GM18870 (cell line): ENCODE data around the gene APLP2.

Experiments used
- ATAC-seq: cut with Tn5 transposase; IDR thresholded peaks from one replicate; pipeline ENCODE4 v1.9.1; 2021; ENCODE audit warnings: moderate library complexity; ENCODE audit not compliant: unreplicated experiment

Gene APLP2

DNA sequence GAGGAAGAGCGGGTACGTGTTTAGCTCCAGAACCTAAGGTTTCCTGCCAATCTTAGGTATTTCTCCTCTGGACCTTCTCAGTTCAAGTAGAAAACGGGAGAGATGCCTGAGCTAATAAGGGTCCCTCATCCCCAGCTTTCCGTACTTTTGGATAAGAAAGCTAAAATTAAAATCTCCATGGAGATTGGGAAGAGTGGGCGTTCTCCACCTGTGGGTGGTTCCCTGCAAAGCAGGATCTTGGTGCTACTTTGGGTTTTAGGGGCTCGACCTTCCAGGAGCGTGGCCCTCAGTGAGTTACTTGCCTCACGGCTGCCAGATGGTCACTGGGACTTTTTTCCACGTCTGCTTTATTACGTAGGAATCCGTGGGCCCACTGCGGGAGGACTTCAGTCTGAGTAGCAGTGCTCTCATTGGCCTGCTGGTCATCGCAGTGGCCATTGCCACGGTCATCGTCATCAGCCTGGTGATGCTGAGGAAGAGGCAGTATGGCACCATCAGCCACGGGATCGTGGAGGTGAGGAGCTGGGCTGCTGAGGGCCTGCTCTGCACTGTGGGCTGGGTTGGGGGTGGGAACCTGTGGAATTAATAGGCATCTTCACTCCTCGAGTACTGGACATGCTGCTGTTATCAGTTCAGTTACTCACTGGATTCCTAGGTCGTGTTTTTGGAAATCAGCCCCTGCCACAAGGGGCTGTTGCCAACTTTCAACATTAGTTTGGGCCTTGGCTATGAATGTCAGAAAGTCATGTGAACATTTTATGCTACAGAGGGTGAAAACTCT lies 72.1 kb downstream of the APLP2 start:
- ATAC-seq, result no peak

DNA sequence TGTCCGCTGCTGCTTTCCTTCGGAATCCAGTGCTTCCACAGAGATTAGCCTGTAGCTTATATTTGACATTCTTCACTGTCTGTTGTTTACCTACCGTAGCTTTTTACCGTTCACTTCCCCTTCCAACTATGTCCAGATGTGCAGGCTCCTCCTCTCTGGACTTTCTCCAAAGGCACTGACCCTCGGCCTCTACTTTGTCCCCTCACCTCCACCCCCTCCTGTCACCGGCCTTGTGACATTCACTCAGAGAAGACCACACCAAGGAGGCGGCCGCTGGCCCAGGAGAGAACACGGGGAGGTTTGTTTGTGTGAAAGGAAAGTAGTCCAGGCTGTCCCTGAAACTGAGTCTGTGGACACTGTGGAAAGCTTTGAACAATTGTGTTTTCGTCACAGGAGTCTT lies 74.4 kb downstream of the APLP2 start:
- ATAC-seq, result no peak

DNA sequence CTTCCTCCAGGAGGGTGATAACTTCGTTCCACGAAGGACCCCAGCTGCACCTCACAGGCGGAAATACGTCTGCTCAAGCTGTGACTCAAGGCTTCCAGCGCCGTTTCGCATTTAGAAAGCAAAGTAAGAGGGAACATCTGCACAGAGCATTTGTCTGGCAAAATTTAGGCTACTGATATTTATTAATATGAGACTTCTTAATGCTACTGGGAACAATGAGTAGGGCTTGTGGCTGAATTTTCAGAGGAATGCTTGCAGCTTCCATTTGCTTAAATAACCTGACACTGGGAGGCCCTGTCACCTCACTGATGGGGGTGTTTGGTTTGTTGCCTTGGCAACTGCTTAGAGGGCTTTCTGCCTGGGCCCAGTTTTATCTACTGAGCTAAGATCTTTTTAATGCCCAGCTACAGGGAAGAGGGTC lies 75.2 kb downstream of the APLP2 start:
- no peak for ATAC-seq

DNA sequence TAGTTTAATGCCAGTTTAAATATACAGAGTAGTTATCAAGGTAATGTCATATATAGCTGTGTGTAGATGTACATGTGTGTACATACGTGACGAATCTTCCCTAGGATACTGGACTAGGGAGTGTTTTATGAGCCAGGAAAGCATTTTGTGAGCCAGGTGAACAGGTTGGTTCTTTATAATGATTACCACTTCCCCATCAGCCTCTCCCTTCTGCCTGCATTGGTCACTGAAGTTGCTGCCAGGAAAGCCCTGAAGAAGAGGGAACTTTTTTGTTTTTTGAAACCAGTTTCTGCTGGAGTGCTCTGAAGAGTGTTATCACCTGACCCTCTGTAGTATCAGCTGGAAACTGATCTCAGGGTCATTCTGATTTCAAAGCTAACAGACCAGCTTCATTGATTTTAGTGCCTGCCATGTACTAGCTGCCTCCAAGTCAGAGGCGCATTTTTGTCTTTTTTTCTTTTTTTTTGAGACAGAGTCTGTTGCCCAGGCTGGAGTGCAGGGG lies 75.7 kb downstream of the APLP2 start:
- ATAC-seq, result no peak

DNA sequence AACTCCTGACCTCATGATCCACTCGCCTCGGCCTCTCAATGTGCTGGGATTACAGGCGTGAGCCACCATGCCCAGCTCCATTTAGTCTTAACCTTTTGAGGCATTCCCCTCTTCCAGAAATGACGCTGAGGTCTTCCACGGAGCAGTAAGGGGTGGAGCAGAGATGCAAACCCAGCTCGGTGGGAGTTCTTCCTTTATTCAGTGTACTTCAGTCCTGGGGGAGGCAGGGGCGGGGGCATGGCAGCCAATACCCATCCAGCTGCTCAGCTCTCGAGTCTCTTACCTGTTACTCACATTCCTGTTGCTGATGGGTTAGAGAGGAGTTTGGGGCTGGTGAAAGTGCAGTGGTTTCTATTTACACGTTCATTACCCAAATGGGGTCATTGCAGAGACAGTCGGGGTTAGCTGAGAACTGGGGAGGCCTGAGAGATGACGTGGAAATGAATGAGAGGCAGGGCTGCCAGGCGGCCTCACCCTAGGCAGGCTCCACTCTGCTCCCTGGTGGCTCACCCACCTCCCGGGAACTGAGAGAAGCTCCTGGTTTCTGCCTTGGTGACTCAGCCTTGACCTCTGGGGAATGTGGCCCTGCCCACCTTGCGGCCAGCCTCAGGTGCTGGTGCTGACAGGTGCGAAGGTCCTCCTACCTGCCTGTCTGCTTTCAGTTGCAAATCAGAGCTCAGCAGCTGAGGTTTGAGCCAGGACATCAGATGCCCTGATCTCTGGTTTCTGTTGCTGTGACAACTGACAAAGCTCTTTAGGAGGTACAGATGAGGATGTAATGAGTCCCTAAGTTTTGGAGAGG lies 76.5 kb downstream of the APLP2 start:
- ATAC-seq, result no peak

DNA sequence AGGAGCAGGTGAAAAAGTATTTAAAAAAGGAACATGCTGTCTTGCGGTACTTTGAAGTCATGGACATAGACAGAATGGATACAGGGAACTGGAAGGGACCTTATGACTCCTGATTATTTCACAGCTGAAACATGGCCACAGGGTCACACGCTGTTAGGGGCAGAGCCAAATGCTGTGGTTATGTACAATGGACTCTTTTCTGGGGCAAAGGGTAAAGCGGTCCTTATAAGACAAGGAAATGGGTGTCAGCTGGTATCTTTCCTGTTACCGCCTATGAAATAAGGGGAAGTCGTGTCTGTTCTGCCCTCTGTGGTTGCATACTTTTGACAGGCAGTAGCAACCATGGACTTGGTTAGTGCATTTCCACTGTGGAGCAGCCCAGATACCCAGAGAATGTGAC lies 77.1 kb downstream of the APLP2 start:
- no peak for ATAC-seq

DNA sequence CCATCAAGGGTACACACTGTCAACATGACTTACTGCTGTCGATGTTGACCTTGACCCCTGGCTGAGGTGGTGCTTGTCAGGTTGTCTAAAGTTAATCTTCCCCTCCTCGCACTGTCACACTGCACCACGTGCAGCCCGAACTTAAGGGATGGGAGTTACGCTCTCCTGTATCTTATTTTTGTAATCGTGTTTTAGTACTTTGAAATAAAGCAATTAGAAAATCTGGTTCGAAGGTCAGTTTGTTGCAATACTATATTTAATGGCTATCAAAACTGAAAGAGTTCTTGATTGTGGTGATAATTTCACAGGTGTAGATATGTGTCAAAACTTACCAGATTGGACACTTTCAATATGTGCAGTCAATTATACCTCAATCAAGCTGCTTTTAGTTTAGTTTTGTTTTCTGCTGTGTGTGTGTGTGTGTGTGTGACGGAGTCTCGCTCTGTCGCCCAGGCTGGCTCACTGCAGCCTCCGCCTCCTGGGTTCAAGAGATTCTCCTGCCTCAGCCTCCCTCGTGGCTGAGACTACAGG lies 79.2 kb downstream of the APLP2 start:
- no peak for ATAC-seq

DNA sequence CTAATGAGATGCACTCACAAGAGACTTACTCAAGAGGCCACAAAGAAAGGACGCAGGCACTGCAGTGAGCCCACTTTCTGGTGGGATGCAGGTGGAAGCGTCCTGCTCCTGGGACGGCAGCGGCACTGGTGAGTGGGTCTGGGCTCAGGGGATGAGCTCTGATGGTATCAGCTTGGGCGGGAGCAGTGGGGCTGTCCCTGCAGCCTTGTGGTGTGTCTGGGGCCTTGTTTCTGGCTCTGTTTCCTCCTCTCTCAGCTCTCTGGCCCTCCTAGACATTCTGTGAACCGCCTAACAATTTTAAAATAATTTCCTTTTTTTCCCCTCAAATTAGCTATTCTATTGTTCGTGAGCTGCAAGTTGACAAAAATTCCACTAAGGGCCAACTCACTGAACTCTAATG lies 81.1 kb downstream of the APLP2 start:
- ATAC-seq, result no peak

DNA sequence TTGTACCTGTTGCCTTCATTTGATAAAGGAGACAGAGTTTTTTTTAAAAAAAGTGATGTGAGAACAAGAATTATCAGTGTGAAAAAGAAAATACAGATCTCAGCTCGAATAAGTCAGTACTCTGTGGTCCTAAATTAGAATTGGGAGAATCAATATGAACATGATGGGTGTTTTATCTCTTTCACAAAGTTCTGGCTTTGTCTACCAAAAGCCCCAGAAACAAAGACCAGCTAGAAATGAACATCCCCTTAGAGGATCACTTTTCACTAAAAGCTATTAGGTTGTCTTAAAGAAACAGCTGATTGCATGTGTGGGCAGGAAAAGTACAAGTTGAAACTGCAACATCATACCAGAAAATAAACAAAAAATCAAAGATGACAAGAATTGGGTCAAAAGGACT lies 81.5 kb downstream of the APLP2 start:
- ATAC-seq, result no peak

DNA sequence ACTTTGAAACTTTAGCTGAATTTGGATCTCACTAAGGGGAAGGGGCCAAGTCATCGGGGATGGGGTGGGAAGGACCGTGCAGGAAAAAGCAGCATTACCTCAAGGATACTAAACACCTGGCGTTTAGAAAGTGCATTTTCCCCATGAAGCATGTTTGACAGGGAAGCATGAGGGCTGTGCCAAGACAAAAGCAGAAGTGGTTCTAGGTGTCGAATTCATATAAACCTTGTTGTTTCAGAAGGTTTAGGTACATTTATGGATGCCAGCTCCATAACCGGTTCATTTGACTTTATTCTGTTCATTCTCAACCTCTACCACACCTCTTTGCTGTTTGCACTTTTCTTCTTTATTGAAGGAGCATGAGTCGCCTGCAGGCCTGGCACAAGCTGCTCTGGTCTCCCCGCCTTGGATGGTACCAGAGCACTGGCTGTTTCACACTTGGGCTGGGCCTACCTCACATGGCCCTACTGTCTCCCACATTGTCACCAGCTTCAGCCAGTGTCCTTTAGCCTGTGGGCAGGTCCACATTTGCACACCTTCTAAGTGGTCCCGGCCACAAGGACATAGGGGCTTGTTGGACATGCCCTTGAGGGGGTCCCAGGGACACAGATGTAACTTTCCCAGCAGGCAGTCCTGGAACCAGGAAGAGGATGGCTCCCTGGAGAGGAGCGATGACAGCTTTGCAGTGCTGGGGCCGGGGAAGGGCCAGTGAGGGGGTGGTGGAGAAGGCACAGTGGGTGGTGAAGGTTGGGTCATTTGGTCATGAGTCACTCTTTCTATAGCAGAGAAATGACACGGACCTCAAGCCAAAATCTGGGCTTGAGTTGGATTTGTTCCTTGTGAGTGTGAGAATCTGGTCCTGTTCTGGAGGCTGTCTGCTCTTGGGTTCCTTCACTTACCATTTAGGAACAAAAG lies 86.7 kb downstream of the APLP2 start:
- no peak for ATAC-seq

DNA sequence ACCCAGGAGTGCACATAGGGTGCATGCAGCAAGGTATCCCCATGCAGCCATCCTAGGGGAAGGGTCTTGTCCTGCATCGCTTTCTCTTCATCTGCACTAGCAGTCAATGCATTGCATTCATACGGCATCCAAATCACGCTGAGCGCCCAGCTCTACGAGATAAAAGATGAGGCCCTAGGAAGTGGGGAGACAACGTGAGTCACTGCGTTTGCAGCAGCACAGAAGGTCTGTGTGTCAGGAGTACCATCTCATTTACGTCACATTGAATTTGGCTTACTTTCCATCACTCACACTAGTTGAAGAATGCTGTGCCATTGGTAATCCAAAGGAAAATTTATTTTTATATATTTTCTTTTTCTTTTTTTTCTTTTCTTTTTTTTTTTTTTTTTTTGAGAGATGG lies 87.4 kb downstream of the APLP2 start:
- ATAC-seq, result no peak

DNA sequence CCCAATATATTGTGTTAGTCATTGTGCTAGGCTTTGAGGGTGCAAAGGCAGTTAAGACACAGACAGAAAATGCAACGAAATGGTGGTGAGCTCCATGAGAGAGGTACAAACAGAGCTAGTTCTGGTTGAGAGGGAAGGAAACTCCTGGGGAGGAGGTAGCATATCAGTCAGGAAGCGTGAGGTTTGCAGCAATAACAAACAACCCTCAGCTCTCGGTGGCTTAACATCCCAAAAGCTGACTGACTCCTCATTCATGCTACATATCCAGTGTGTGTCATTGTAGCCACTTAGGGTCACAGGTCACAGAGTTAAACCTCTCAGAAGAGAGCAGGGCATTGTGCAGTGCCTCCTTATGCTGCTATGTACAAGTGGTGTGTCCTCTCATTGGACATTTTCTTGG lies 88.1 kb downstream of the APLP2 start:
- ATAC-seq, result no peak

DNA sequence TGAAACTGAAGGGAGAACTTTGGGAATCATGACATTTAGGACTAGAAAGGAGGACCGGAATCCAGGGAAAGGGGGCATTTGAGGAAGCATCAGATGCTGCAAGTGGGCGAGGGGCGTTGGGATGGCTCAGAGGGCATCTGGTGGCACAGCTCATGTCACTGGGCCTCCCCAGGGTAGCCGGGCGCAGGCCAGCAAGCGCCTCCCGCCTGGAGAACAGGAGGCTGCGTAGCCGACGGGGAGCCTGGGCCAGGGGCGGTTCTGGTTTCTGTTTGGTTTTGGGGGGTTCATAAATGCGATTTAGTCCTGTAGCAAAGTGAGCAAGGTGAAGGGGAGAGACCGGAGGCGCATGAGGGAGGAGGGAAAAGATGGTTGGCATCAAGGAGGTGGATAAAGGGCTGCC lies 89.4 kb downstream of the APLP2 start:
- no peak for ATAC-seq

DNA sequence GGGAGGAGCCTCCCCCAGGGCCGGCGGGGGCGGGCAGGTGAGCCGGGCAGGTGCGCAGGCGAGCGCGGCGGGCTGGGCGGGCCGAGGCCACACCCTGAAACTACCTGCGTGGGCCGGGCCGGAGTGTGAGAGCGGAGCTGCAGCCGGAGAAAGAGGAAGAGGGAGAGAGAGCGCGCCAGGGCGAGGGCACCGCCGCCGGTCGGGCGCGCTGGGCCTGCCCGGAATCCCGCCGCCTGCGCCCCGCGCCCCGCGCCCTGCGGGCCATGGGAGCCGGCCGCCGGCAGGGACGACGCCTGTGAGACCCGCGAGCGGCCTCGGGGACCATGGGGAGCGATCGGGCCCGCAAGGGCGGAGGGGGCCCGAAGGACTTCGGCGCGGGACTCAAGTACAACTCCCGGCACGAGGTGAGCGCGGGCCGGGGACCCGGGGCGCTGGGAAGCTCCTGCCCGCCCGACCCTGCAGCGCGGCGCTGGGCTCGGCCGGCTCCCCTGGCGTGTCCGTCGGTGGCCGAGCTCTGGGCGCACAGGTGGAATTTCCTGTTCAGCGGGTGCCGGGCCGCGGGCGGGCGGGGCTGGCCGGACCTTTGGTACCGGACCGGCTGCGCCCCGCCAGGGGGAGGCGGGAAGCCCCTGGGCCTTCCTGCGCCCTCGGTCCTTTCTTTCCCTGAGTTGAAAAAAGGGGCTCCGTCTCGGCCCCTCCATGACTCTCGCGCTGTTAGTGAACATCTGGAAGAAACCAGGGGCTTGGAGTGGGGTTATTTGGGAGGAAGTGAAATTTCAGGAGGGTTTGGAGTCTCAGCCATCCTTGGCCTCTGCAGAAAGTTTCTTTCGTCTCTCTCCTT lies 90.2 kb downstream of the APLP2 start, which contains the start of gene ST14:
Gene ST14 (plus strand): TSS at position 126 of the 841 bp plus-strand sequence. CDS start 198 bp downstream, at position 324.
- no peak for ATAC-seq

DNA sequence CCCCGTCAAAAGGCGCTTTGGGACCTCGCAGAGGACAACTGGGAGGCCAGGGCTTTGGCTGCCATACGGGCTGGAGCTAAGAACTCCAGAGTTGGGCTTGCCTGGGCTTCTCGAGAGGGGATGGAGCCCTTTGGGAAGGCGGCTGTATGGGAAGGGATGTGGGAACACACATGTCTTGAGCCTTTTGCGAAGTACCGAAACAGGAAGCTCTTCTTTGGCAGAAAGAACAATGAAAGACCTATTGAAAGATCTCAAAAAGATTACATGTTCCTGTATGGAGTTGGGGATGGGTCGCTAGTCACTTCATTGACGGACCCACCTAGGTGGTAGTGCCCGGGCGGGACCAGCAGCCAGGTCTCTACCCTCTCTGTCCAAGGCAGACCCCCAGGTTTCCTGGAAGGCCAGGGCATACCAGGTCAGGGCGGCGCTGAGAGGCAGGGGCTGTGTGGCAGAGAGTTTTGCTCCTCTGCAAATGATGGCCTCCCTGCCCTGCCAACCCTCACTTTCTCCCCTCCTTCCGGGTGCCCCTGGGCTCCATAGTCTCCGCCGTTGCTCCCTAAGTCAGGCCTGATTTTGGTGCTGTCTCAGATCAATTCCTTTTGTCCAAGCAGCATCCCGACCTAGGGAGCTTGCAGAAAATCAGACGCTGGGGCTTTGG lies 90.9 kb downstream of the APLP2 start:
- no peak for ATAC-seq

DNA sequence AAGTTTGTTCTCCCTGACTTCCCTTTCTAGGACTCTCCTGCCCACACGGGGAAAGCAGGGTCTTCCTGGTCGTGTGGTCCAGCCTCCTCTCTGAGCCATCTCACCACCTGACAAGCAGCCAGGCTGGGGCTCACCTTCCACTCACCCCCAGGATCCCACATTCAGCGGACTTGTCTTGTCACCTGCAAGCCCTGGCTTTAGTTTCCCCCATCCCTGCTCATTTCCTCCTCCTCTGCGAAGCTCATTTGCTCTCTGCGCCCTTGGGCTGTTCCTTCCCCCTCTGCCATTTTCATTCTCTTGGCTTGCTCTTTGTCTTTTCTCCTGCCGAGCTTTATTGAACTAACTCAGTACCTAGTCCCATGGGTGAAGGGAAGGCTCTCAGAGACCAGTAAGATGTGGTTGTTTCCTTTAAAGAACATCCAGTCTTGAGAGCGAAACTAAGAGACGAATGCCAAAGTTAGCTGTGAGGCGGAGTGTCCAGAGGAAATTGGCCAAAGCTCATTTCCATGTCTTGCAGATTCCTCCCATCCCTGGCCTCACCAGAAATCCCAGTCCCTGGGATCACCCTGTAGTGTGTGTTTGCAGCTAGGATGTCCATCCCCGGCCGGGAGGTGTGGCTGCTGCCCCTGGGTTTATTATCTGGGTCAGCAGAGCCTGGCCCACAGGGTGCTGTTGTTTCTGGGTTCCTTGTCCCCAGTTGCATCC lies 91.9 kb downstream of the APLP2 start:
- ATAC-seq, result no peak

DNA sequence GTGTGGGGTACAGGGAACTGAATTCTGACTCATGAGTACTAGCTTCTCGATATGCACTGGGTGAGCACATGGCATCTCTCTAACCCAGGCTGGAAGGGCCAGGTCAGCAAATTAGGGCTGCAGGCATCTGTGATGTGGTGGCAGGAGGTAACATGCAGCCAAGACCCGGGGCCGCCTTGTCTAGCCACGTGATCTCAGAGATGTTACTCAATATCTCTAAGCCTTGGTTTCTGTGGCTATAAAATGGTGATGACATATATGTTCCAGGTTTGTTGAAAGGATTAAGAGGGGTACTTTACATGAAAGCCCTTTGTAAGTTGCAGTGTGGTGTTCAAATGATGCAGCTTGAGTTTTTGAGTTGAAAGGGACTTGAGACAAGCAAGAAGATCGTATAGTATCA lies 93.0 kb downstream of the APLP2 start:
- no peak for ATAC-seq

DNA sequence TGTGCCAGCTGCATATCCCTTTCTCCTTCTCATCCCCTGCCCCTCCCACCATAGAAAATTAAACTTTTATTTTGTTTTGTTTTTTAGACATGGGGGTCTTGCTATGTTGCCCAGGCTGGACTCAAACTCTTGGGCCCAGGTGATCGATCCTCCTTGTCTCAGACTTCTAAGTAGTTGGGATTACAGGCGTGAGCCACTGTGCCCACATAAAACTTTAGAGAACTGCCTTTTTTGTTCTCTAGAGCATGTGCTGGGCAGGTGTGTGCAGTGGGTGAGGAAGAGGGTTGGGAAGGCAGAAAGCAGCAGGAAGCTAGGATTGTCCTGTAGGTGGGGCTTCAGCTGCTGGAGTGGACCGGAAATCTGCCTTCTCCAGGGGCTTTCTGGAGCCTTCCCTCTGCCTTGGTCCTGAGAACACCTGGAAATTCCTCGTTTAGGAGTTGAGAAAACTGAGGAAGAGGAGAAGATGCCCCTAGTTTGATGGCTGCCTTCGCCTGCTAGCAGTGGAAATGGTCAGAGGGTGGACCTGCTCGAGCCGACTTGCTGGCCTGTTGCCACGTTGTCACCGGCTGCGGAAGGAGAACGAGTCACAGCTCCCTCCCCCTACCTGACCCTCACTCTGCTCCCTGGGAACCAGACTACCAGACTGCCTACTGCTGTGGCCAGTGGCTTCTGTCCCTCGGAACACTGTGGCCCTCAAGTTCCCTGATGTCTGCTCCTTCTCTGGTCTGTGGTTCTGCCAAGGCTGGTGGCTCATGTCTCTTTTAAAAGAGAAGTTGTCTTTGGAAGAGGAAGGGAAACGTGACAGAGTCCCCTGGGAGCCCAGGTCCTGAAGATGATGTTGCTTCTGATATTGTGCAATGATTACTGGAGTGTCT lies 93.9 kb downstream of the APLP2 start:
- no peak for ATAC-seq
